CD4-positive, alpha-beta T cell treated with Interleukin-17A for 1 hour (primary cell): Measurements from ENCODE around the gene FRAS1.
"Not testable (repeated sequence)": the region's sequence is repeated elsewhere in the genome, so short reads cannot be mapped to it uniquely, and the experiment has no call there.

Source experiments
- DNase-seq: peaks from one replicate; pipeline ENCODE4 v3.0.0-alpha.2; 2020

FRAS1 gene

GRCh38 chr4:78171482-78171881, 114.4 kb downstream of the FRAS1 start:
- DNase-seq = no peak

- DNase-seq = no peak
Observed at GRCh38 chr4:78174891-78175290, 117.8 kb downstream of the FRAS1 start.

- no peak for DNase-seq
Observed at GRCh38 chr4:78179196-78179595, 122.1 kb downstream of the FRAS1 start.

- DNase-seq = not testable (repeated sequence)
Observed at GRCh38 chr4:78181681-78182234, 124.6 kb downstream of the FRAS1 start.

- DNase-seq = no peak
Observed at GRCh38 chr4:78184584-78184983, 127.5 kb downstream of the FRAS1 start.

GRCh38 chr4:78185117-78185516, 128.0 kb downstream of the FRAS1 start:
- DNase-seq = no peak

- DNase-seq = no peak
Observed at GRCh38 chr4:78186597-78187543, 129.7 kb downstream of the FRAS1 start.

- no peak for DNase-seq
Observed at GRCh38 chr4:78190068-78190467, 132.9 kb downstream of the FRAS1 start.

GRCh38 chr4:78190595-78190994, 133.5 kb downstream of the FRAS1 start:
- DNase-seq = no peak

GRCh38 chr4:78197947-78198346, 140.8 kb downstream of the FRAS1 start:
- no peak for DNase-seq

GRCh38 chr4:78199984-78200383, 142.9 kb downstream of the FRAS1 start:
- no peak for DNase-seq

GRCh38 chr4:78200949-78201348, 143.8 kb downstream of the FRAS1 start:
- DNase-seq = no peak

GRCh38 chr4:78204176-78204575, 147.1 kb downstream of the FRAS1 start:
- DNase-seq = no peak

GRCh38 chr4:78205591-78205990, 148.5 kb downstream of the FRAS1 start:
- no peak for DNase-seq

- no peak for DNase-seq
Observed at GRCh38 chr4:78207541-78207940, 150.4 kb downstream of the FRAS1 start.

GRCh38 chr4:78207951-78208350, 150.8 kb downstream of the FRAS1 start:
- DNase-seq = no peak

- not testable (repeated sequence) for DNase-seq
Observed at GRCh38 chr4:78208896-78209295, 151.8 kb downstream of the FRAS1 start.

- no peak for DNase-seq
Observed at GRCh38 chr4:78210694-78211410, 153.7 kb downstream of the FRAS1 start.

- DNase-seq = no peak
Observed at GRCh38 chr4:78213218-78213617, 156.1 kb downstream of the FRAS1 start.

GRCh38 chr4:78214078-78214477, 157.0 kb downstream of the FRAS1 start:
- DNase-seq = no peak

GRCh38 chr4:78217557-78217956, 160.4 kb downstream of the FRAS1 start:
- DNase-seq = no peak

- no peak for DNase-seq
Observed at GRCh38 chr4:78218260-78218659, 161.1 kb downstream of the FRAS1 start.

- no peak for DNase-seq
Observed at GRCh38 chr4:78219825-78220224, 162.7 kb downstream of the FRAS1 start.

GRCh38 chr4:78220283-78220682, 163.2 kb downstream of the FRAS1 start:
- no peak for DNase-seq
